HG02970 (cell line): ENCODE data around the gene GRM3.
"Not testable (repeated sequence)": the region's sequence is repeated elsewhere in the genome, so short reads cannot be mapped to it uniquely, and the experiment has no call there.

Source experiments
- ATAC-seq: cut with Tn5 transposase; IDR thresholded peaks from one replicate; pipeline ENCODE4 v1.9.1; 2021; ENCODE audit warnings: mild to moderate bottlenecking, moderate library complexity, moderate number of reproducible peaks; ENCODE audit not compliant: unreplicated experiment, low FRiP score

GRM3 gene

GRCh38 chr7:86643561-86644281, at the start of gene GRM3:
Gene GRM3, plus strand, starts transcription at chr7:86643909. Its CDS starts 121,237 bp downstream, at chr7:86765146.
- ATAC-seq: no peak

DNA sequence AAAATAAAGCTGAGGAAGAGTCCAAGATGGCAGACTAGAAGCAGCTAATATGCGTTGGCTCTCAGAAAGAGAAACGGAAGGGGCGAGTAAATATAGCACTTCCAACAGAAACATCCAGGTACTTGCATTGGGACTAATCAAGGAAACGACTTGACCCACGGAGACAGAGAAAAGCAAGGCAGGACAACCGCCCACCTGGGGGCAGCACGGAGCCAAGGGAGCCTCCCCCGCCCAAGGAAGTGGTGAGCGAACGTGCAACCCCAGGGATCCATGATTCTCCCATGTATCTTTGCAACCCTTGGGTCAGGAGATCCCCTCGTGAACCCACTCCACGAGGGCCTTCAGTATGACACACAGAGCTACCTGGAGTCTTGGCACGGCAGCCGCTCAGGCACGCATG, 45.4 kb upstream of the GRM3 start:
- no peak for ATAC-seq

GRCh38 chr7:86598721-86599120, 45.0 kb upstream of the GRM3 start:
- ATAC-seq: no peak

DNA sequence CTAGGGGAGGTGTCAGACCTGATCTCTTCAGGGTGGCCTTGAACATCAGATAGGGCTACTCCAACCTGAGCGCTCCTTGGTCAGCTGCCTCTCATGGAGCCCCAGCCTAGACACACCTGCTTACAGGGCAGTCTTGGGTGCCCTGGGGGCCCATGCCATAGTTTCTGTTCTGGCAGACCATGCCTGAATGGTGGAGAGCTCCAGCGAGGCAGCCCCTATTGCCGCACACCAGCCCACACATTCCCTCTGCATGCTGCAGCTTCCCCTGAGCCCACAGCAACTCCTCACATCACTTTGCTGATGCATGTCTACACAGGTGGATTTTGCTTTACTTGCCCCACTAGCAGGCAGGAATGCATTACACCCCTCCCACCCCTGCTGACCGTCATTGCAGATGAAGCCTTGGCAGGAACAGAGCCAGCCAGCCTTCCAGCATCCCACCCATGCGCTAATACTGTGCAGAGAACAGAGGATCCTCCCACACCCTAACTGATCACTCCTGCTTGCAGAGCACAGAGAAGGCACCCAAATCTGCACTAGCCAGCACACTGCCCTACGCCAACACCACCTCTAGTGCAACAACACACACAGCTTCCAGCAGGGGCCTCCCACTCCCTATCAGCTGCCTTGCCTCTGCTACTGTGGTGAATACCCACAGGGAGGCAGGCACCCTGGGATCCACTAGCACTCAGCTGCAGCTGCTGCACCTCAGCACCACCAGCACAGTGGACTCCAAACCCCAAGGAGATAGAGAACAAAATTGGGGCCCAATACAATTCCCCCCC, 43.0 kb upstream of the GRM3 start:
- no peak for ATAC-seq

- not testable (repeated sequence) for ATAC-seq
Observed at GRCh38 chr7:86615711-86616110, 28.0 kb upstream of the GRM3 start.

DNA sequence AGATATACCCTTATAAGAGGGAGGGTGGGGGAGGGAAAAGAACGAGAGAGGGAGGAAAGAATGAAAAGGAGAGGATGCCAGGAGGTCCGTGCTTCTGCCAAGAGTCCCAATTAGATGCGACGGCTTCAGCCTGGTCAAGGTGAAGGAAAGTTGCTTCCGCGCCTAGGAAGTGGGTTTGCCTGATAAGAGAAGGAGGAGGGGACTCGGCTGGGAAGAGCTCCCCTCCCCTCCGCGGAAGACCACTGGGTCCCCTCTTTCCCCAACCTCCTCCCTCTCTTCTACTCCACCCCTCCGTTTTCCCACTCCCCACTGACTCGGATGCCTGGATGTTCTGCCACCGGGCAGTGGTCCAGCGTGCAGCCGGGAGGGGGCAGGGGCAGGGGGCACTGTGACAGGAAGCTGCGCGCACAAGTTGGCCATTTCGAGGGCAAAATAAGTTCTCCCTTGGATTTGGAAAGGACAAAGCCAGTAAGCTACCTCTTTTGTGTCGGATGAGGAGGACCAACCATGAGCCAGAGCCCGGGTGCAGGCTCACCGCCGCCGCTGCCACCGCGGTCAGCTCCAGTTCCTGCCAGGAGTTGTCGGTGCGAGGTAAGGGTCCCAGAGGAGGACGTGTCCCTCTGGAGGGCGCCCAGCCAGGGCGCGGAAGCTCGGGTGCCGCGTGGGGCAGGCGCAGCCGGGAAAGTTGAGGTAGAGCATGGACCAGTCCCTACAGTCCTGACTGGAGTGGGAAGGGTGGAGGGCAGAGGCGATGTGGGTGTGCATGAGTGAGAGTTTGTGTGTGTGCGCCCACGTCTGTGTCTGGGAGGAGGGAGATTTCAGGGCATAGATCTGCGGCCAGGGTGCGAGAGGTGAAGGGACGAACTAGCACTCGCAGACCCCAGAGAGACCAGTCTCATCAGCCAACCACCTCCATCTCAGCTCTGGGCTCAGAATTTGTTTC, 844 bp downstream of the GRM3 start:
- ATAC-seq: no peak

- no peak for ATAC-seq
Observed at GRCh38 chr7:86645225-86645608, 1.5 kb downstream of the GRM3 start.

GRCh38 chr7:86645676-86646276, 2.1 kb downstream of the GRM3 start:
- no peak for ATAC-seq

- ATAC-seq: no peak
Observed at GRCh38 chr7:86647385-86648094, 3.8 kb downstream of the GRM3 start.

DNA sequence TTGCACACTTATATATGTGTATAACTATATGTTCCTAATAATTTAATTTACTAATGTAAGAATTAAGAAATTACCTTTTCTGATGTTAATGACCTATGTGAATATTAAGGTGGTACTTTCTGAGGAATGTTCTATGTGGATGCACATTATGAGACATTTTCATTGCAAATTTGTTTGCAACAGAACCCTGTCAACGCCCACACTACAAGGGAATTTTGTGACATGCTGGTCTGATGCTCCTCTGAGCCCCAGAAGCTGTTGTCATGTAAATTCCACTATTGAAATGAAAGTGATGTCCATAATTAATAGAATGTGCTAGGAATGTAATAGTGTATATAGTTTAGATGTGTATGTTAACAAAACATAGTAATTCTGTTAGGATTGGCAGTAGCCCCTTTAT, 4.5 kb downstream of the GRM3 start:
- ATAC-seq: no peak

GRCh38 chr7:86653919-86654659, 10.4 kb downstream of the GRM3 start:
- no peak for ATAC-seq

- no peak for ATAC-seq
Observed at GRCh38 chr7:86657948-86658347, 14.2 kb downstream of the GRM3 start.

GRCh38 chr7:86660950-86661462, 17.3 kb downstream of the GRM3 start:
- ATAC-seq: no peak

DNA sequence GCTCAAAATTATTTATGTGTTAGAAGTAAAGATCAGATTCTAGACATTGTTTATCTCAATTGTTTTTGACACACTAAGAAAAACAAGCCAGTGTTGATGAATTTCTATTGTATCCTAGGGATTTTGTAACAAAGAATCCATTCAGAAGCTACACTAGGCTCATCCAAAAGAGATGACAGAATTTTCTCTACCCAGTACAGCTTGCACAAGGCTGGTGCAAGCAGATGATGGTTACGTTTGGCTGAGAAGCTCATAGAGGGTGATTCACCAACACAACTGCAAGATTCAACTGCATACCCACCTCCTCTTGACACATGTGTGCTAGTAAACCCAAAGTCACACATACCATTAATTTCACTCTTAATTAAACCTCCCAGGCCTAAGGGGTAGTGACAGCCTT, 20.8 kb downstream of the GRM3 start:
- no peak for ATAC-seq

- no peak for ATAC-seq
Observed at GRCh38 chr7:86664991-86665390, 21.3 kb downstream of the GRM3 start.

GRCh38 chr7:86665669-86666068, 22.0 kb downstream of the GRM3 start:
- no peak for ATAC-seq

DNA sequence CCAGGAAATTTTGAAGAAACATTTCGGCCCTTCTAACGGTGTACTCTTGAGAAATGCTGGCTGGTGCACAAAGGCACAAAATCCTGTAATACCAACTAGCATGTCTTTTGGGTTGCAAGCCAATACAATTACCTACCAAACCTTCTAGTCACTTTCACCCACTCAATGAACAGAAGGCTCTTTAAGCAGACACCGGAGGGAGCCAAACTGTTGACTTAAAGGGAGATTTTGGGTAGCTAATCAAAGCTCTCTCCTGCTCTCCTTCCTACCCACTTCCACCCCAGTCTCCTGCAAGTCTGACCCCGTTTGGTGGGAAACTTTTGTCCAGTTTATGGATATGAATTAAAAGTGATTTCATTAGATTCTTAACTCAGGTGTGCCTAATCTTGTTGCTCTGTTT, 24.0 kb downstream of the GRM3 start:
- no peak for ATAC-seq

GRCh38 chr7:86668315-86668714, 24.6 kb downstream of the GRM3 start:
- ATAC-seq: no peak

DNA sequence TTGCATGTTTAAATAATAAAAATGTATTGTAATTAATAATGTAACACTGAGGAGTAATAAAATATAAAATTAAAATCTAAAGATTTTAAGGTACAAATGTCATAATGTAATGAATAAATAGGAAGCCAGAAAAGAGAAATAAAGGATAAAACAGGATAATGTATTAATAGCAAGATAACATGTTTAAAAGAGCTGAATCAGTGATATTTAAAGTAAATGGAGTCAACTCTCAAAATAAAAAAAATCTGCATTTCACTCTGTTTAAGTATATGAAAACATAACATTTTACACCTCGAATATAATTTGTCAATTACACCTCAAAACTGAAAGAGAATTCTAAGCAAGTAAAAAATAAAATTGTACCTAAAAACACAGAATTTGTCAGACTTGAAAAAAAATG, 44.1 kb downstream of the GRM3 start:
- ATAC-seq: no peak
